ENCODE data around the gene RGL2. TPM values are rescaled to one million over a fixed set of nuclear protein-coding genes. Genes with fewer than 3 reads are reported as not detected.
A peak's percentile ranks its signal among the peaks of the same experiment; 100 is the strongest.

The RGL2 gene
- total and polyA plus RNA-seq, 10 of the 15 experiments (the other 5 are each of a cell fraction or from before 2014, with no cell fraction given), result 0.84 to 21.2 (median 6.8) TPM

DNA sequence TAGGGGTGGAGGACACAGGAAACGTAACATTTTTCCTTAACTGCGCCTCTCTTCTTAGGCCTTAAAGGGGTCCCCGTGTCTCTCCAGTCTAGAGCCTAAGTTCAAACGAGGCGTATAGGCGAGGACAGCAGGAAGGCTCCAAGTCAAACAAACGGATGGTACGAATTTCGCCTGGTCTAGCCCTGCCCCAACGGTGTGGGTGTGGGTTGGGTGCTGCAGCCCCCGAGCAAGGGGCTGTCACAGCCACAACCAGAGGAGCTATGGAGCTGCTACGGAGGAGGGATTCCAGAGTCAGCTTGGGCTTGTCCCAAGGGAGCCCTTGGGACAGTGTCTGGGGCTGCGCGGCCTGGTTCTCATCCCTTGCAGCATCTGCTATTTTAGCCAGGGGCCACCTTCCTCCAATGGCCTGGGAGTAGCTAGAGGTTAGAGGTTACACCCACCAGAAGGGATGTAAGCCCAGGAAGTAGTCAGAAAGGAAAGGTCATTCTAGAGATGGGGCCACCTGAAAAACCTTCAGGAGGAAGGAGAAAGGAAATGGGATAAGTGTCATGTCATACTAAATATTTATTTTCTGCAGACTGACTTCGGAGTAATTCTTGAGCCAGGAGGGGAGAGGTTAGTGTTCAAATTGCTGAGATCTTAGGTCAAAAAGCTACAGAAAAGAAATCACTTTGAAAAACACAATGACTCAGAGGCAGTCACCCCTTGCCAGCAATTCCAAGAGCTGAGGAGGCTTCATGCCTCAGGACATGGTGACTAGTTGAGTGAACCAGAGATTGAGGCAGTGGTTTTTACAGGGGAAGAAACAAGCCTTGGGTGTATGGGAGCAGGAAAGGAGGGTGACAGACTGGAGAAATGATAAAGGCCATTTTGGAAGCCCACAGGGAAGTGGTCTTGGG, 48.8 kb downstream of the RGL2 start (continued):
- no peak for TF ChIP-seq SIN3A (IDR thresholded peaks at IDR 0.05; ENCODE audit: low read depth, low read length)
- TF ChIP-seq ZNF207 (IDR thresholded peaks at IDR 0.05; ENCODE audit: borderline replicate concordance), result no peak
- 0 out of 2 replicates have a peak, but pooled peaks have one; percentile 65 for TF ChIP-seq SMARCA5 (IDR thresholded peaks at IDR 0.05)
- TF ChIP-seq LARP7 (IDR thresholded peaks at IDR 0.05), result peak; percentile 72; the same call in 1 of the 2 replicates
- 0 out of 2 replicates have a peak, but pooled peaks have one; percentile 5 for TF ChIP-seq CBFB (IDR thresholded peaks at IDR 0.05; ENCODE audit: low read depth)
- TF ChIP-seq YY1 (IDR thresholded peaks at IDR 0.05; ENCODE audit: low read depth, low read length), result 0 out of 2 replicates have a peak, but pooled peaks have one; percentile 2
- TF ChIP-seq NR2C1 (IDR thresholded peaks at IDR 0.05), result peak; percentile 31
- TF ChIP-seq ATF2 (IDR thresholded peaks at IDR 0.05; ENCODE audit: low read length), result no peak
- 0 out of 2 replicates have a peak, but pooled peaks have one; percentile 7 for TF ChIP-seq MXI1 (IDR thresholded peaks at IDR 0.05; ENCODE audit: low read depth, low read length)
